Measurements from ENCODE around the gene STIP1.

GRCh38 chr11:64204464-64204989, 18.6 kb downstream of the STIP1 start:
- TF ChIP-seq CTCF (IDR thresholded peaks at IDR 0.05): peak; percentile 22 to 82 (median 72)
- no peak for TF ChIP-seq POLR2A (IDR thresholded peaks at IDR 0.05)
